Natural killer cell treated with Interleukin-12 subunit alpha and Interleukin-12 subunit beta and Interleukin-15 and Interleukin-18, amount 100 ng/mL, for 72 hours (primary cell): ENCODE measurements around the gene BPIFB1. TPM values are rescaled to one million over a fixed set of nuclear protein-coding genes. Genes with fewer than 3 reads are reported as not detected.

Experiments used
- ATAC-seq, 2 donors: fragments of 150-1000 bp; cut with Tn5 transposase in 1 of 2; sonication (Bioruptor Pico), chemical (Tn5 transposase) in 1 of 2; 2 replicates each; pipeline ENCODE4 v1.10.0; 2021
- DNase-seq: peaks from one replicate; pipeline ENCODE4 v3.0.0; 2022; ENCODE audit warnings: low spot score
- H3K27ac Mint-ChIP-seq, 2 donors: 1 replicate in 1 of 2; 2 replicates in 1 of 2; pipeline ENCODE4 v1.8.0; 2022; ENCODE audit warnings: mixed read lengths in 2 of 2, mild to moderate bottlenecking in 1 of 2, moderate library complexity in 1 of 2
- H3K27me3 Mint-ChIP-seq, 2 donors: 1 replicate in 1 of 2; 2 replicates in 1 of 2; pipeline ENCODE4 v1.8.0; 2022; ENCODE audit warnings: mixed read lengths in 2 of 2
- H3K36me3 Mint-ChIP-seq: one replicate; pipeline ENCODE4 v1.8.0; 2022; ENCODE audit warnings: mixed read lengths
- H3K4me1 Mint-ChIP-seq, 2 donors: 1 replicate in 1 of 2; 2 replicates in 1 of 2; pipeline ENCODE4 v1.8.0; 2022; ENCODE audit warnings: low read depth in 2 of 2, mixed read lengths in 2 of 2, mild to moderate bottlenecking in 1 of 2
- H3K4me3 Mint-ChIP-seq: one replicate; pipeline ENCODE4 v1.8.0; 2022; ENCODE audit warnings: mixed read lengths
- H3K9me3 Mint-ChIP-seq: 2 replicates; pipeline ENCODE4 v1.8.0; 2022; ENCODE audit warnings: mixed read lengths
- total RNA-seq, 2 donors: library from RNA; stranded (reverse); gene quantifications; one replicate each; pipeline ENCODE4 v1.2.3, GENCODE V29; 2022

The BPIFB1 gene
- total RNA-seq, 2 donors from 2014 or later = not detected

- ATAC-seq = no peak
- DNase-seq = no peak
- Mint-ChIP-seq H3K27me3 (peaks cover 17 to 22% of the 10 kb centered on the region in 2 donors), H3K4me1 (no peaks in the 10 kb centered on the region), H3K9me3 (no peaks in the 10 kb centered on the region), H3K36me3 (no peaks in the 10 kb centered on the region), H3K27ac (no peak overlapping the region), H3K4me3 (no peak overlapping the region)
These were observed 13.2 kb downstream of the BPIFB1 start for GRCh38 chr20:33296206-33296605.

GRCh38 chr20:33298391-33298790, 15.4 kb downstream of the BPIFB1 start:
- no peaks in the 10 kb centered on the region for H3K9me3 Mint-ChIP-seq
- no peak overlapping the region for H3K27ac Mint-ChIP-seq
- no peaks in the 10 kb centered on the region for H3K36me3 Mint-ChIP-seq
- DNase-seq = no peak
- peaks cover 15 to 22% of the 10 kb centered on the region in 2 donors for H3K27me3 Mint-ChIP-seq
- no peaks in the 10 kb centered on the region for H3K4me1 Mint-ChIP-seq
- ATAC-seq = no peak
- no peak overlapping the region for H3K4me3 Mint-ChIP-seq

GRCh38 chr20:33299111-33299603, 16.1 kb downstream of the BPIFB1 start:
- peaks cover 13 to 22% of the 10 kb centered on the region in 2 donors for H3K27me3 Mint-ChIP-seq
- H3K27ac Mint-ChIP-seq = no peak overlapping the region
- no peak overlapping the region for H3K4me3 Mint-ChIP-seq
- DNase-seq = peak; percentile 74
- H3K4me1 Mint-ChIP-seq = no peaks in the 10 kb centered on the region
- H3K36me3 Mint-ChIP-seq = no peaks in the 10 kb centered on the region
- ATAC-seq = peak; percentile 81 to 85
- no peaks in the 10 kb centered on the region for H3K9me3 Mint-ChIP-seq

DNA sequence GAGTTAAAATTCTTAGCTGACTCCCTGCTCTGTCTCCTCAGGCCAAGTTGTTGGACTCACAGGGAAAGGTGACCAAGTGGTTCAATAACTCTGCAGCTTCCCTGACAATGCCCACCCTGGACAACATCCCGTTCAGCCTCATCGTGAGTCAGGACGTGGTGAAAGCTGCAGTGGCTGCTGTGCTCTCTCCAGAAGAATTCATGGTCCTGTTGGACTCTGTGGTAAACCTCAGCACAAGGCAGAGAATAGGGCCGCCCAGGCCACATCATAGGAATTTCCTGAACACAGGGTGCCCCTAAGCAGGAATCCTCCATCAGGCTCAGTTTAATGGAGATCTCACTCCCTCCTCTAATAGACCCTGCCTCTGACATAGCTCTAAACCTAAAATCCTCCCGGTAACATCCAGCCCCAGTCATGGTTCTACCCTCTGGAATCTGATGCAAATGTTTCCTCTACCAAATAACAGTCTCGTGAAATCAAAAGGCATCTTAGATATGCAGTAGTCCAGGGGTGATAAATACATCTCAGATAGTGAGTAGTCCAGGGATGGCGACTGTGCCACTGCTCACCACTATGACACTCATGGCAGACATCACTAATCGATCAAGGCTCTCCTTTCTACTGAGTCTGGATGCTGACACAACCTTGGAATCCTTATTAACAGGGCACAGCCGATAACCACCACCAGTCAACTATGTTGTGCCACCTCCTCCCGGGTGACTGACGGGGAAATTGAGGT, 18.3 kb downstream of the BPIFB1 start:
- Mint-ChIP-seq H3K27me3 (peaks cover 12 to 14% of the 10 kb centered on the region in 2 donors), H3K9me3 (no peaks in the 10 kb centered on the region), H3K36me3 (no peaks in the 10 kb centered on the region), H3K4me3 (no peak overlapping the region), H3K27ac (no peak overlapping the region), H3K4me1 (no peaks in the 10 kb centered on the region)
- ATAC-seq = no peak
- peak; percentile 10 for DNase-seq

DNA sequence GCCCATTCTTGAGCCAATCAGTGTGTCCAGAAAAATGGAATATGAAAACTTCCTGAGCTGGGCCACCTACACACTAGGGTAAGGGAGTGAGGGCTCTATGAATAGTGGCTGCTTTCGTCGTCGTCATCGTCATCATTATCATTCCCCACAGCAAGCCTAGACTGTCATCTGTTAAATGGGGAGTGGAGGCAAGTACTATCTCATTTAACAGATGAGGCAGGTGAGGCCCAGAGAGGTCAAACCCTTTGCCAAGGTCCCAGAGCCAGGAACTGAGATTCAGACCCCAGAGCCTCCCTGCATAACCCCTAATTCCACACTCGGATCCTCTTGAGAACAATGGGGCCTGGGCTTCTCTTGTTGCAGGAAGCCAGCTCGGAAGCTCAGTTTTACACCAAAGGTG, 20.6 kb downstream of the BPIFB1 start:
- ATAC-seq (no peak), DNase-seq (no peak)
- H3K27ac Mint-ChIP-seq = no peak overlapping the region
- H3K4me3 Mint-ChIP-seq = no peak overlapping the region
- H3K4me1 Mint-ChIP-seq = no peaks in the 10 kb centered on the region
- H3K9me3 Mint-ChIP-seq = no peaks in the 10 kb centered on the region
- peaks cover 1 to 3% of the 10 kb centered on the region in 2 donors for H3K27me3 Mint-ChIP-seq
- no peaks in the 10 kb centered on the region for H3K36me3 Mint-ChIP-seq

DNA sequence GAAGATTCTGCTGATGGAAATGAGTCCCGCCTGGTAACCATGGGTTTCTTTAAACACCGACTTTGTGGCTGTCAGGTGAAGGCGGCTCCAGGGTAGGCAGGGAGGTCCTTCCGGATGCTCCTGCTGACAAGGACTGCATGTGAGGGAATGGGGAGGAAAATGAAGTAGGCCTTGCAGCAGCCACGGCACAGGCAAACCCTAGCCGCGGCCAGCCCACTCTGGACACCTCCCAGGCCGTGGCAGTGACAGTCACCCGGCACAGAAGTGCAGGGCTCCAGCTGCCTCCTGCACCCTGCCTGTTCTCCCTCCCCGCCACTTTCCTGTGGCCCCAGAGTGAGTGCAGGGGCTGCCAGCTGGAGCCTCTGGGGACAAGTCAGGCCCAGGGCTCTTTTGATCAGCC, 21.0 kb downstream of the BPIFB1 start:
- H3K4me3 Mint-ChIP-seq = no peak overlapping the region

DNA sequence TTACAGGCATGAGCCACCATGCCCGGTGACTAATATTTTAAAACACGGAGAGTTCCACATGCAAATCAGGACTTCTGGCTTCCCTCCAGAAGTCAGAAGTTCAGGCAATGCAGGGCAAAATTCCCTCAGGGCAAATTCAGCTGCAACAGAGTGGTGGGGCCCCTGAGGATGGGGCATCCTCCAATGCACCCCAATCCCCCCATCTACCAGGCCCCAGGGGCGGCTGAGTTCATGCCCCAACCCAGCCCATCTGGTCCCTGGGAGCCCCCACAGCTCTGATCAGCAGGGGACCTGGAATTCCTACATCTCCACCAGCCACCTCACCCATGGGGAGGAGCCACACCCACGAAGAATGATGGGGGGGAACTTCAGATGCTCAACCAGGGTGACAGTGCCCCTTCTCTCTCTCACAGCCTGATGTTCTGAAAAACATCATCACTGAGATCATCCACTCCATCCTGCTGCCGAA, 22.6 kb downstream of the BPIFB1 start:
- H3K9me3 Mint-ChIP-seq = no peaks in the 10 kb centered on the region
- H3K27ac Mint-ChIP-seq = no peak overlapping the region
- DNase-seq = no peak
- no peaks in the 10 kb centered on the region for H3K27me3 Mint-ChIP-seq
- H3K4me1 Mint-ChIP-seq = no peaks in the 10 kb centered on the region
- H3K36me3 Mint-ChIP-seq = no peaks in the 10 kb centered on the region
- no peak for ATAC-seq
- no peak overlapping the region for H3K4me3 Mint-ChIP-seq

More for the DNA sequence above, 21.0 kb downstream of the BPIFB1 start:
- no peak overlapping the region for H3K27ac Mint-ChIP-seq
- no peaks in the 10 kb centered on the region for H3K36me3 Mint-ChIP-seq
- H3K27me3 Mint-ChIP-seq = no peaks in the 10 kb centered on the region
- DNase-seq = no peak
- ATAC-seq = peak in 1 of 2 donors; percentile 34
- H3K9me3 Mint-ChIP-seq = no peaks in the 10 kb centered on the region
- no peaks in the 10 kb centered on the region for H3K4me1 Mint-ChIP-seq

GRCh38 chr20:33306228-33306627, 23.2 kb downstream of the BPIFB1 start:
- DNase-seq (no peak), ATAC-seq (no peak)
- no peaks in the 10 kb centered on the region for H3K4me1 Mint-ChIP-seq
- no peaks in the 10 kb centered on the region for H3K9me3 Mint-ChIP-seq
- H3K36me3 Mint-ChIP-seq = no peaks in the 10 kb centered on the region
- H3K4me3 Mint-ChIP-seq = no peak overlapping the region
- H3K27ac Mint-ChIP-seq = no peak overlapping the region
- no peaks in the 10 kb centered on the region for H3K27me3 Mint-ChIP-seq

- Mint-ChIP-seq H3K27ac (no peak overlapping the region), H3K9me3 (no peaks in the 10 kb centered on the region), H3K36me3 (no peaks in the 10 kb centered on the region), H3K4me3 (no peak overlapping the region), H3K4me1 (no peaks in the 10 kb centered on the region), H3K27me3 (no peaks in the 10 kb centered on the region)
- DNase-seq (no peak), ATAC-seq (no peak)
These were observed 23.8 kb downstream of the BPIFB1 start for GRCh38 chr20:33306807-33307206.

DNA sequence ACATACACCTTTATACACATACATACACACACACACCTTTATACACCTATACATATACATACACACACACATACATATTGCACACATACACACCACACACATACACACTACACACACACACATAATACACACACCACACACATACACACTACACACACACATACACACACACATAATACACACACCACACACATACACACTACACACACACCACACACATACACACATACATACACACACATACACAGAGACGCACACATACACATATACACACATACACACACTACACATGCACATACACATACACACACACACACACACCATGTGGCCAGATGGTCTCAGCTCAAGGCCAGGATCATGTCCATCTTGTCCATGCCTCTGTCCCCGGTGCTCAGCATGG, 25.7 kb downstream of the BPIFB1 start:
- ATAC-seq (no peak), DNase-seq (no peak)
- Mint-ChIP-seq H3K27ac (no peak overlapping the region), H3K27me3 (no peaks in the 10 kb centered on the region), H3K36me3 (no peaks in the 10 kb centered on the region), H3K4me1 (no peaks in the 10 kb centered on the region), H3K4me3 (no peak overlapping the region), H3K9me3 (no peaks in the 10 kb centered on the region)

DNA sequence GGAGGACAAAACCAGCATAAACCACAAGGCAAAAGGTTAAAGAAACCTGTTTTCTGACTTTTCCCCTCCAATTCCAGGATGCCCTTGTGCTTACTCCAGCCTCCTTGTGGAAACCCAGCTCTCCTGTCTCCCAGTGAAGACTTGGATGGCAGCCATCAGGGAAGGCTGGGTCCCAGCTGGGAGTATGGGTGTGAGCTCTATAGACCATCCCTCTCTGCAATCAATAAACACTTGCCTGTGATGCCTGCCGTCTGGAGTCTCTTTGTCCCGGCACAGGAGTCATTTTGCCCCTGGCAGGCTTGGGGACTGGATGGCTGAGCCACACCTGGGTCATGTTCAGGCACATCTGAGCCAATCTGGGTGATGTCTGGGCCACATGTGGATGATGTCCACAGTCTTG, 26.6 kb downstream of the BPIFB1 start:
- Mint-ChIP-seq H3K9me3 (no peaks in the 10 kb centered on the region), H3K36me3 (no peaks in the 10 kb centered on the region), H3K4me3 (no peak overlapping the region), H3K27me3 (no peaks in the 10 kb centered on the region), H3K4me1 (no peaks in the 10 kb centered on the region), H3K27ac (no peak overlapping the region)
- no peak for DNase-seq
- no peak for ATAC-seq

GRCh38 chr20:33310327-33310899, 27.4 kb downstream of the BPIFB1 start:
- H3K27me3 Mint-ChIP-seq = no peaks in the 10 kb centered on the region
- no peaks in the 10 kb centered on the region for H3K9me3 Mint-ChIP-seq
- ATAC-seq = no peak
- H3K4me3 Mint-ChIP-seq = no peak overlapping the region
- H3K27ac Mint-ChIP-seq = no peak overlapping the region
- DNase-seq = peak; percentile 38
- no peaks in the 10 kb centered on the region for H3K36me3 Mint-ChIP-seq
- no peaks in the 10 kb centered on the region for H3K4me1 Mint-ChIP-seq

GRCh38 chr20:33311011-33311410, 28.0 kb downstream of the BPIFB1 start:
- Mint-ChIP-seq H3K9me3 (no peaks in the 10 kb centered on the region), H3K27me3 (no peaks in the 10 kb centered on the region), H3K36me3 (no peaks in the 10 kb centered on the region), H3K27ac (no peak overlapping the region), H3K4me3 (no peak overlapping the region), H3K4me1 (no peaks in the 10 kb centered on the region)
- ATAC-seq (no peak), DNase-seq (peak; percentile 25)

DNA sequence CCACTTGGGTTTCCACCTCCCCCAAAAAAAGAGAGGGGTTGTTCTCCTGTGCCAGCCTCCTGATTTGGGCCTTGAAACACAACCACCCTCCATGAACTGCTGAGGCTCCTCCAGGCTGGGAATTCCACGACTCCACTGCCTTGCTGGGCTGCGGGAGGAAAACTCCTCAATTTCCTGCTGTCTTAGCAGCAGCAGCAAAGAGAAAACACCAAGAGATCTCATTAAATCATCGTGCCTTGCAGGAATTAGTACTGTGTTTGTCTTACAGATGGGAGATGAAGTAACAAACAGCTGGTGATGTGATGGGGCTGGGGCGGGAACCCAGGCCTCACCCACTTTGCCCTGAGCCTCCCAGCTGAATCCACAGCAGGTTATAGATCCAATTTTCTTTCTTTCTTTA, 29.0 kb downstream of the BPIFB1 start:
- H3K27me3 Mint-ChIP-seq = no peaks in the 10 kb centered on the region
- H3K4me1 Mint-ChIP-seq = no peaks in the 10 kb centered on the region
- no peak overlapping the region for H3K4me3 Mint-ChIP-seq
- DNase-seq (no peak), ATAC-seq (no peak)
- H3K36me3 Mint-ChIP-seq = no peaks in the 10 kb centered on the region
- no peak overlapping the region for H3K27ac Mint-ChIP-seq
- no peaks in the 10 kb centered on the region for H3K9me3 Mint-ChIP-seq
